A549 treated with CpdA at 1 μM for 4 hours (cell line): Measurements from ENCODE around the gene MPHOSPH8. TPM values are rescaled to one million over a fixed set of nuclear protein-coding genes. Genes with fewer than 3 reads are reported as not detected.

Experiments
- total RNA-seq: library from RNA; stranded (reverse); fragments of 200-300 nt; extraction: Qiagen RNA extraction; gene quantifications from 5 replicates; pipeline ENCODE4 v1.2.3, GENCODE V29; 2022; ENCODE audit warnings: low read depth

The MPHOSPH8 gene, protein sequence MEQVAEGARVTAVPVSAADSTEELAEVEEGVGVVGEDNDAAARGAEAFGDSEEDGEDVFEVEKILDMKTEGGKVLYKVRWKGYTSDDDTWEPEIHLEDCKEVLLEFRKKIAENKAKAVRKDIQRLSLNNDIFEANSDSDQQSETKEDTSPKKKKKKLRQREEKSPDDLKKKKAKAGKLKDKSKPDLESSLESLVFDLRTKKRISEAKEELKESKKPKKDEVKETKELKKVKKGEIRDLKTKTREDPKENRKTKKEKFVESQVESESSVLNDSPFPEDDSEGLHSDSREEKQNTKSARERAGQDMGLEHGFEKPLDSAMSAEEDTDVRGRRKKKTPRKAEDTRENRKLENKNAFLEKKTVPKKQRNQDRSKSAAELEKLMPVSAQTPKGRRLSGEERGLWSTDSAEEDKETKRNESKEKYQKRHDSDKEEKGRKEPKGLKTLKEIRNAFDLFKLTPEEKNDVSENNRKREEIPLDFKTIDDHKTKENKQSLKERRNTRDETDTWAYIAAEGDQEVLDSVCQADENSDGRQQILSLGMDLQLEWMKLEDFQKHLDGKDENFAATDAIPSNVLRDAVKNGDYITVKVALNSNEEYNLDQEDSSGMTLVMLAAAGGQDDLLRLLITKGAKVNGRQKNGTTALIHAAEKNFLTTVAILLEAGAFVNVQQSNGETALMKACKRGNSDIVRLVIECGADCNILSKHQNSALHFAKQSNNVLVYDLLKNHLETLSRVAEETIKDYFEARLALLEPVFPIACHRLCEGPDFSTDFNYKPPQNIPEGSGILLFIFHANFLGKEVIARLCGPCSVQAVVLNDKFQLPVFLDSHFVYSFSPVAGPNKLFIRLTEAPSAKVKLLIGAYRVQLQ
- 12.3 to 17.0 TPM (median 14.1 TPM) in 5 replicates for total RNA-seq

DNA sequence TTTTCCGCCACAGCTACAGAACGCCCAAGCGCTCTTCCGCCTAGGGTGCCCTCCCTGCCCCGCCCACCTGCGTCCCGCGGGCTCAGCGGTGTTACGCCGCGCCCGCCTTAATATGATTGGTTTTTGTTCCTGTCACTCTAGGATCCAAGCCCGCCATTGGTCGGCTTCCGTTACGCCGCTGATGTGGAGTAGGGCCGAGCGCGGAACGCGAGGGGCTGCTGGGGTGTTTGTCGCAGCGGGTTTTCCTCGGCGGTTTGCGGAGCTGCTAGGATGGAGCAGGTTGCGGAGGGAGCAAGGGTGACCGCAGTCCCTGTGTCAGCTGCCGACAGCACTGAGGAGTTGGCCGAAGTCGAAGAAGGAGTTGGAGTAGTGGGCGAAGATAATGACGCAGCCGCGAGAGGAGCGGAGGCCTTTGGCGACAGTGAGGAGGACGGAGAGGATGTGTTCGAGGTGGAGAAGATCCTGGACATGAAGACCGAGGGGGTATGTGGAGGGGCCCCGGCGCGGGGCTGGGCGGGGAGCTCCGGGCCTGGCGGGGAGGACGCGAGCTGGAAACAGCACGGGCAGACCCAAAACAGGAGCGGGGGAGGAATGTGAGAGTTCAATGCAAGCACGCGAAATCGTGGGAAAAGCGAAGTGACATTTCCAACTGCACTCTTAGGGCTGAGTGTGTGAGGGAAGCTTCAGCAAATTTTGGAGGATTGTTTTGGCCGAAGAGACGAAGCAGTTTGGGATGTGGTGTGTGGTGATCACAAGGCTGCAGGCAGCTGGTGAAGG lies at the start of gene MPHOSPH8:
TSS of gene MPHOSPH8 (plus strand) at position 181 of the 777 bp plus-strand sequence. CDS start at position 271, 90 bp downstream.

Other genes starting within 250 kb of the MPHOSPH8 start
- not detected in 5 replicates for gene TPTE2, start 72.1 kb upstream of the MPHOSPH8 start, total RNA-seq
- gene PSPC1, start 149.3 kb downstream of the MPHOSPH8 start, total RNA-seq = 38.6 to 47.1 TPM (median 42.6 TPM) in 5 replicates
- gene ZMYM5, start 230.0 kb downstream of the MPHOSPH8 start, total RNA-seq = 5.0 to 7.3 TPM (median 5.9 TPM) in 5 replicates